Sigmoid colon (tissue), 7 donors: ENCODE data around the gene ZNF621. TPM values are rescaled to one million over a fixed set of nuclear protein-coding genes. Genes with fewer than 3 reads are reported as not detected.

Source experiments
- DNase-seq: peaks from one replicate; pipeline ENCODE4 v3.0.0-alpha.2; 2019
- H3K27ac ChIP-seq, 4 donors: fragments of 200-600 bp; sonication (generic); one replicate each; pipeline ENCODE4 v1.5.1; 2016 to 2019; ENCODE audit warnings: mild to moderate bottlenecking in 1 of 4
- H3K27me3 ChIP-seq, 3 donors: fragments of 200-600 bp; sonication (generic); one replicate each; pipeline ENCODE4 v1.5.1; 2019; ENCODE audit warnings: mild to moderate bottlenecking in 1 of 3
- H3K36me3 ChIP-seq, 4 donors: fragments of 200-600 bp; sonication (generic); one replicate each; pipeline ENCODE4 v1.5.1; 2016 to 2019
- H3K4me1 ChIP-seq, 4 donors: fragments of 200-600 bp; sonication (generic); one replicate each; pipeline ENCODE4 v1.5.1; 2017 to 2019
- H3K4me3 ChIP-seq, 4 donors: fragments of 200-600 bp; sonication (generic); one replicate each; pipeline ENCODE4 v1.5.1; 2017 to 2019; ENCODE audit warnings: mild to moderate bottlenecking in 2 of 4, moderate library complexity in 1 of 4
- H3K9me3 ChIP-seq, 4 donors: fragments of 200-600 bp in 3 of 4; sonication (generic) in 3 of 4; one replicate each; pipeline versions ENCODE4 v1.5.1 to v1.6.1; 2013 to 2019
- EP300 ChIP-seq, 4 donors: sonication (generic); formaldehyde crosslinking; IDR thresholded peaks; one replicate each; pipeline ENCODE4 v1.6.1; 2017; ENCODE audit warnings: antibody characterized with exemption in 4 of 4
- POLR2A ChIP-seq, 2 donors: fragments of 450-650 bp; IDR thresholded peaks; one replicate each; pipeline ENCODE4 v1.6.1; 2016; ENCODE audit warnings: antibody characterized with exemption in 2 of 2, mild to moderate bottlenecking in 2 of 2, moderate library complexity in 2 of 2
- POLR2AphosphoS5 ChIP-seq, 4 donors: sonication (generic); formaldehyde crosslinking; IDR thresholded peaks; one replicate each; pipeline ENCODE4 v1.6.1; 2017; ENCODE audit warnings: antibody characterized with exemption in 4 of 4
- WGBS, 2 donors: extraction: QIAGEN DNeasy Blood & Tissue Kit; methylation state at CpG; one replicate each; pipeline ENCODE4 v1.1.7; 2013; 5-methylcytosine and 5-hydroxymethylcytosine counted together
- intact Hi-C: fragments of 100-400 bp; cut with DNase I; formaldehyde crosslinking; loops from one replicate; pipeline ENCODE4 v1.15.1; 2023
- polyA plus RNA-seq, 3 donors: library from polyadenylated mRNA; stranded (reverse); fragments of 200-250 nt; gene quantifications; one replicate each; pipeline ENCODE4 v1.2.3, GENCODE V29; 2013
- total RNA-seq, 4 donors: library from RNA; depleted of rRNA; stranded (reverse); fragments of >200 nt; gene quantifications; one replicate each; pipeline ENCODE4 v1.1.0, GENCODE V29; 2016
- TF ChIP-seq, protein P1 (sequence below), 4 experiments: fragments of 450-650 bp in 3 of 4; fragments of 200-600 bp in 1 of 4; IDR thresholded peaks; one replicate each; pipeline ENCODE4 v1.5.1; 2016 to 2019; ENCODE audit warnings: antibody characterized with exemption in 4 of 4, mild to moderate bottlenecking in 3 of 4, moderate library complexity in 2 of 4
- donor health status: healthy with polysubstance abuse.
- donor health status: Bipolar disorder and iron deficiency.
- donor health status: healthy.

ZNF621 gene
- total and polyA plus RNA-seq, 7 donors: 4.6 to 19.9 (median 13.2) TPM

DNA sequence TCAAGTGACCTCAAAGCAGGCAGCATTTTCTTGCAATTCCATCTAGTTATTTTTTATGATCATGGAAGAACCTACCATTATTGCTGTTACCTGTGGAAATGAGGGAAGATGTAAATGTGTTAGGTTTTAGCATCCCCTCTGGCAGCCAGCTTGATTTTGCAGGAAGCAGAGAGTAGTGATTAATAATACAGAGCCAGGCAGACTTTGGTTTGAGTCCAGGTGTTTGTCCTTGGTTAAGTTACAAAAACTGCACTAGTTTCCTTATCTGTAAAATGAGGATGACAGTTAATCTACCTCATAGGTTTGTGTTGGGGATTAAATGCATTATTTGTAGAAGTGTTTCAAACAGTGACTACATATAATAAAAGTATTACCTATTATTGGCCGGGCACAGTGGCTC lies 6.7 kb upstream of the ZNF621 start:
- DNase-seq: no peak
- H3K36me3 ChIP-seq: peaks cover 0 to 26% (median 5%) of the 10 kb centered on the region in 4 donors
- 73 to 96% methylated on average over 1 of the region's 1 CpG for WGBS, 2 donors
- TF ChIP-seq, protein P1, sequence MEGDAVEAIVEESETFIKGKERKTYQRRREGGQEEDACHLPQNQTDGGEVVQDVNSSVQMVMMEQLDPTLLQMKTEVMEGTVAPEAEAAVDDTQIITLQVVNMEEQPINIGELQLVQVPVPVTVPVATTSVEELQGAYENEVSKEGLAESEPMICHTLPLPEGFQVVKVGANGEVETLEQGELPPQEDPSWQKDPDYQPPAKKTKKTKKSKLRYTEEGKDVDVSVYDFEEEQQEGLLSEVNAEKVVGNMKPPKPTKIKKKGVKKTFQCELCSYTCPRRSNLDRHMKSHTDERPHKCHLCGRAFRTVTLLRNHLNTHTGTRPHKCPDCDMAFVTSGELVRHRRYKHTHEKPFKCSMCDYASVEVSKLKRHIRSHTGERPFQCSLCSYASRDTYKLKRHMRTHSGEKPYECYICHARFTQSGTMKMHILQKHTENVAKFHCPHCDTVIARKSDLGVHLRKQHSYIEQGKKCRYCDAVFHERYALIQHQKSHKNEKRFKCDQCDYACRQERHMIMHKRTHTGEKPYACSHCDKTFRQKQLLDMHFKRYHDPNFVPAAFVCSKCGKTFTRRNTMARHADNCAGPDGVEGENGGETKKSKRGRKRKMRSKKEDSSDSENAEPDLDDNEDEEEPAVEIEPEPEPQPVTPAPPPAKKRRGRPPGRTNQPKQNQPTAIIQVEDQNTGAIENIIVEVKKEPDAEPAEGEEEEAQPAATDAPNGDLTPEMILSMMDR (IDR thresholded peaks at IDR 0.05): no peak
- TF ChIP-seq EP300 (IDR thresholded peaks at IDR 0.05) (no peak), POLR2AphosphoS5 (IDR thresholded peaks at IDR 0.05) (no peak)
- intact Hi-C loops: no loop called here
- H3K4me3 ChIP-seq: no peak overlapping the region
- no peak overlapping the region for H3K27ac ChIP-seq
- no peaks in the 10 kb centered on the region for H3K4me1 ChIP-seq
- no peaks in the 10 kb centered on the region for H3K9me3 ChIP-seq
- H3K27me3 ChIP-seq: no peaks in the 10 kb centered on the region

DNA sequence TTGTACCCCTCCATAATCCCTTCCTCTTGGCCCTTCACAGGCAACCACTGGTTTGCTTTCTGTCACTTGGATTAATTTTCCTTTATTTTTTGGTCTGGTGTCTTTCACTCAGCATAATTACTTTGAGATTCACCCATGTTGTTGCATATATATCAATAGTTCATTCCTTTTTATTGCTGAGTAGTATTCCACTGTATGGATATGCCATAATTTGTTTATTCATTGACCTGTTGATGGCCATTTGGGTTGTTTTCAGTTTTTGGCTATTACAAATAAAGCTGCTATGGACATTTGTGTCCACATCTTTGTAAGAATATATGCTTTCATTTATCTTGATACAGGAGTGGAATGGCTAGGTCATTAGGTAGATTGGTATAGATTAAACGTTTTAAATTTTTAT lies 5.9 kb upstream of the ZNF621 start:
- Histone ChIP-seq H3K4me3 (no peak overlapping the region), H3K27ac (no peak overlapping the region), H3K4me1 (peaks cover 0 to 3% (median under 1%) of the 10 kb centered on the region in 4 donors), H3K36me3 (peaks cover 0 to 24% (median 5%) of the 10 kb centered on the region in 4 donors), H3K27me3 (no peaks in the 10 kb centered on the region), H3K9me3 (no peaks in the 10 kb centered on the region)
- WGBS, 2 donors: 87 to 90% methylated on average over 1 of the region's 1 CpG
- DNase-seq: no peak
- TF ChIP-seq EP300 (IDR thresholded peaks at IDR 0.05) (no peak), POLR2A (IDR thresholded peaks at IDR 0.05) (no peak), POLR2AphosphoS5 (IDR thresholded peaks at IDR 0.05) (no peak)
- TF ChIP-seq, protein P1 (IDR thresholded peaks at IDR 0.05): no peak
- intact Hi-C loops: no loop called here

DNA sequence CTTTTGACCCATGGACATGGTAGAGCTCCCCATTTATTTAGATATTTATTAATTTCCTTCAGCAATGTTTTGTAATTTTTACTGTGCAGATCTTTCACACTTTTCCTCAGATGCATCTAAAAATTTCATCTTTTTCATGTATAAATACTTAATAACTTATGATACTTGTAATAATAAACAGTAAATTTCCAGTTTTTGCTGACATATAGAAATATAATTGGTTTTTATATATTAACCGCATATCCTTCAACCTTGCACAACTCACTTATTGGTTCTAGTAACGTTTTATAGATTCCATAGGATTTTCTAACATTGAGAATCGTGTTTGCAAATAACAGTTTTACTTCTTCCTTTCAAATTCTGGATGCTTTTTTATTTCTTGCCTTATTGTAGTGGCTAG lies 3.5 kb upstream of the ZNF621 start:
- no peak for DNase-seq
- intact Hi-C loops: loop anchor here (5.0 kb wide), 1 partner anchor 64 kb away; the partner anchor contains the start of gene RPL14
- 93 to 95% methylated on average over 3 of the region's 3 CpGs for WGBS, 2 donors
- H3K4me3 ChIP-seq: no peak overlapping the region
- no peaks in the 10 kb centered on the region for H3K27me3 ChIP-seq
- H3K4me1 ChIP-seq: peaks cover 0 to 22% (median 9%) of the 10 kb centered on the region in 4 donors
- H3K36me3 ChIP-seq: peaks cover 0 to 7% (median 2%) of the 10 kb centered on the region in 4 donors
- TF ChIP-seq EP300 (IDR thresholded peaks at IDR 0.05): no peak
- TF ChIP-seq POLR2A (IDR thresholded peaks at IDR 0.05): no peak
- no peak for TF ChIP-seq POLR2AphosphoS5 (IDR thresholded peaks at IDR 0.05)
- TF ChIP-seq, protein P1 (IDR thresholded peaks at IDR 0.05): no peak
- no peak overlapping the region for H3K27ac ChIP-seq
- H3K9me3 ChIP-seq: no peaks in the 10 kb centered on the region

DNA sequence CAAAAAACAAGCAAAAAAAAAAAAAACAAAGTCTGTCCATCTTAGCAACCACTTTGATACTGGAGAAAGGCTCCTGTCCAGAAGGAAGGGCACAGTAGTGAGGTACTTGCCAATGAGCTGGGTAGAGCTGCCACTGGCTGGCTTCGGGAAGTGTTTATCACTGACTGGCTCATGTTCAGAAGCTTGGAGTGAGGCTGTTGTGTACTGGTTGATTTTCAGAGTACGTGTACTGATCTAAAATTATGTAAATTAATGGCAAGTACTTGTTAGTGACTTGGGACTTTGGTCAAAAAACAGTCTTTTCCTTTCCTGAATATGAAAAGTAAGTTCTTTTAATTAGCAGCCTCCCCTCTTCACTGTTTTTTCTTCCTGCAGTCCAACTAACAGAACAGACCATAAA lies 979 bp upstream of the ZNF621 start:
- TF ChIP-seq EP300 (IDR thresholded peaks at IDR 0.05): no peak
- TF ChIP-seq POLR2AphosphoS5 (IDR thresholded peaks at IDR 0.05): no peak
- TF ChIP-seq, protein P1 (IDR thresholded peaks at IDR 0.05): no peak
- TF ChIP-seq POLR2A (IDR thresholded peaks at IDR 0.05): no peak

DNA sequence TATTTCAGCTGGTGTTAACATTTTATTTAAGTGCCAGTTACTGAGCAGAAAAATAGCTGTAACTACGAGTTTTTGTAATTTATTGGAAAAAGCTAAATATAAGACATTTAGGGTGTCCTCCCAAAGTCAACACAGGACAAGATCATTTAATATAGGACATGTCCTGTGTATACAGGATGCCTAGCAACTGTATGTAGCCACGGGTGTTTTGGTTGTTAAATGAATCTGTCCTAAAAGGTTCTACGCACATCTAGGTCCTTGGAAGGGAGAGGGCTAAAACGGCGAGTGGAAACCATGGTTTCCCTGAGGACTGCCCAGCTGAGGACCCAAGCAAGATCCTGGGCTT lies 565 bp upstream of the ZNF621 start:
- H3K4me3 ChIP-seq: peak overlapping the region; percentile 64 to 88 (median 71)
- H3K9me3 ChIP-seq: no peaks in the 10 kb centered on the region
- peaks cover 0 to 25% (median 5%) of the 10 kb centered on the region in 4 donors for H3K36me3 ChIP-seq
- 6 to 25% methylated on average over 5 of the region's 5 CpGs for WGBS, 2 donors
- H3K27ac ChIP-seq: peak overlapping the region; percentile 79 to 91 (median 86)
- H3K4me1 ChIP-seq: peaks cover 0 to 24% (median 10%) of the 10 kb centered on the region in 4 donors
- no peak for DNase-seq
- TF ChIP-seq, protein P1 (IDR thresholded peaks at IDR 0.05): no peak
- TF ChIP-seq POLR2A (IDR thresholded peaks at IDR 0.05): no peak
- TF ChIP-seq POLR2AphosphoS5 (IDR thresholded peaks at IDR 0.05): no peak
- TF ChIP-seq EP300 (IDR thresholded peaks at IDR 0.05): no peak
- intact Hi-C loops: loop anchor here (2.0 to 5.0 kb wide), 3 partner anchors 17 to 213 kb away; partner anchors contain the start of genes RPL14 and ZNF620
- H3K27me3 ChIP-seq: no peaks in the 10 kb centered on the region

More for the DNA sequence above, 979 bp upstream of the ZNF621 start:
- intact Hi-C loops: loop anchor here (2.0 to 5.0 kb wide), 3 partner anchors 17 to 213 kb away; partner anchors contain the start of genes RPL14 and ZNF620
- Histone ChIP-seq H3K4me3 (no peak overlapping the region), H3K27me3 (no peaks in the 10 kb centered on the region), H3K36me3 (peaks cover 0 to 21% (median 3%) of the 10 kb centered on the region in 4 donors), H3K4me1 (peaks cover 0 to 24% (median 10%) of the 10 kb centered on the region in 4 donors), H3K27ac (peak overlapping the region; percentile 79 to 91 (median 86)), H3K9me3 (no peaks in the 10 kb centered on the region)
- DNase-seq: no peak
- WGBS, 2 donors: 74 to 76% methylated on average over 2 of the region's 2 CpGs
